Measurements from ENCODE around the gene NFIA. TPM values are rescaled to one million over a fixed set of nuclear protein-coding genes. Genes with fewer than 3 reads are reported as not detected.

NFIA gene
- total and polyA plus RNA-seq, 9 of the 15 experiments (the other 6 are each of a cell fraction or from before 2014, with no cell fraction given), result 5.3 to 24.9 (median 9.8) TPM

GRCh38 chr1:61079898-61080336, 2.4 kb upstream of the NFIA start (continued):
- TF ChIP-seq ZBTB26 (CRISPR knock-in tag; IDR thresholded peaks at IDR 0.05), result no peak
- no peak for TF ChIP-seq ZBTB5 (IDR thresholded peaks at IDR 0.05)
- TF ChIP-seq, protein P1, sequence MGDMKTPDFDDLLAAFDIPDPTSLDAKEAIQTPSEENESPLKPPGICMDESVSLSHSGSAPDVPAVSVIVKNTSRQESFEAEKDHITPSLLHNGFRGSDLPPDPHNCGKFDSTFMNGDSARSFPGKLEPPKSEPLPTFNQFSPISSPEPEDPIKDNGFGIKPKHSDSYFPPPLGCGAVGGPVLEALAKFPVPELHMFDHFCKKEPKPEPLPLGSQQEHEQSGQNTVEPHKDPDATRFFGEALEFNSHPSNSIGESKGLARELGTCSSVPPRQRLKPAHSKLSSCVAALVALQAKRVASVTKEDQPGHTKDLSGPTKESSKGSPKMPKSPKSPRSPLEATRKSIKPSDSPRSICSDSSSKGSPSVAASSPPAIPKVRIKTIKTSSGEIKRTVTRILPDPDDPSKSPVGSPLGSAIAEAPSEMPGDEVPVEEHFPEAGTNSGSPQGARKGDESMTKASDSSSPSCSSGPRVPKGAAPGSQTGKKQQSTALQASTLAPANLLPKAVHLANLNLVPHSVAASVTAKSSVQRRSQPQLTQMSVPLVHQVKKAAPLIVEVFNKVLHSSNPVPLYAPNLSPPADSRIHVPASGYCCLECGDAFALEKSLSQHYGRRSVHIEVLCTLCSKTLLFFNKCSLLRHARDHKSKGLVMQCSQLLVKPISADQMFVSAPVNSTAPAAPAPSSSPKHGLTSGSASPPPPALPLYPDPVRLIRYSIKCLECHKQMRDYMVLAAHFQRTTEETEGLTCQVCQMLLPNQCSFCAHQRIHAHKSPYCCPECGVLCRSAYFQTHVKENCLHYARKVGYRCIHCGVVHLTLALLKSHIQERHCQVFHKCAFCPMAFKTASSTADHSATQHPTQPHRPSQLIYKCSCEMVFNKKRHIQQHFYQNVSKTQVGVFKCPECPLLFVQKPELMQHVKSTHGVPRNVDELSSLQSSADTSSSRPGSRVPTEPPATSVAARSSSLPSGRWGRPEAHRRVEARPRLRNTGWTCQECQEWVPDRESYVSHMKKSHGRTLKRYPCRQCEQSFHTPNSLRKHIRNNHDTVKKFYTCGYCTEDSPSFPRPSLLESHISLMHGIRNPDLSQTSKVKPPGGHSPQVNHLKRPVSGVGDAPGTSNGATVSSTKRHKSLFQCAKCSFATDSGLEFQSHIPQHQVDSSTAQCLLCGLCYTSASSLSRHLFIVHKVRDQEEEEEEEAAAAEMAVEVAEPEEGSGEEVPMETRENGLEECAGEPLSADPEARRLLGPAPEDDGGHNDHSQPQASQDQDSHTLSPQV (IDR thresholded peaks at IDR 0.05), result peak; percentile 41; the same call in 1 of the 2 replicates
- TF ChIP-seq ELF4 (CRISPR knock-in tag; IDR thresholded peaks at IDR 0.05), result no peak
- TF ChIP-seq U2AF1 (optimal IDR thresholded peaks at IDR 0.05; ENCODE audit: low read depth, low read length), result no peak
- TF ChIP-seq PRMT5 (CRISPR knock-in tag; IDR thresholded peaks at IDR 0.05), result no peak
- peak; percentile 49; the same call in 1 of the 2 replicates for TF ChIP-seq L3MBTL2 (IDR thresholded peaks at IDR 0.05)
- peak in 1 of 3 experiments; percentile 34; a peak in 1 of 6 replicates for TF ChIP-seq ZBTB11 (CRISPR knock-in tag; IDR thresholded peaks at IDR 0.05)
- TF ChIP-seq ZBTB34 (CRISPR knock-in tag; IDR thresholded peaks at IDR 0.05), result no peak
- TF ChIP-seq ID3 (CRISPR knock-in tag; IDR thresholded peaks at IDR 0.05), result no peak
- no peak for TF ChIP-seq ID3 (tag; IDR thresholded peaks at IDR 0.05)
- no peak for TF ChIP-seq PURB (CRISPR knock-in tag; IDR thresholded peaks at IDR 0.05; ENCODE audit: low read depth)
- TF ChIP-seq TRIM24 (IDR thresholded peaks at IDR 0.05), result peak; percentile 39 to 60; a peak in 3 of 4 replicates
- no peak for TF ChIP-seq ZNF431 (CRISPR knock-in tag; IDR thresholded peaks at IDR 0.05)
